SK-N-SH (cell line): ENCODE results near the gene TROAP. TPM values are rescaled to one million over a fixed set of nuclear protein-coding genes. Genes with fewer than 3 reads are reported as not detected.

ENCODE experiments used
- CTCF ChIA-PET: fragments of 300-600, 350-600 bp; formaldehyde crosslinking; extraction: SDS; loops from one replicate; lab custom pipeline; 2021; lab: Yijun Ruan, JAX
- POLR2A ChIA-PET: fragments of 350-600 bp; sonication (Branson Sonifier 250); formaldehyde crosslinking; extraction: SDS; loops from one replicate; lab custom pipeline; 2020; ENCODE audit warnings: antibody characterized with exemption, inconsistent platforms; lab: Yijun Ruan, JAX
- DNase-seq: peaks from one replicate; pipeline ENCODE4 v3.0.0; 2012
- H2AFZ ChIP-seq: fragments of 200-600 bp; sonication (generic); 2 replicates; pipeline ENCODE4 v1.8.1; 2016; ENCODE audit warnings: antibody characterized with exemption, mild to moderate bottlenecking, low read depth
- H3F3A ChIP-seq: fragments of 200-600 bp; sonication (generic); replicated peaks from 2 replicates; pipeline ENCODE3; 2016; ENCODE audit warnings: antibody characterized with exemption, mild to moderate bottlenecking; ENCODE audit not compliant: insufficient read depth
- H3K27ac ChIP-seq, 2 experiments: fragments of 200-500 bp in 1 of 2; fragments of 200-600 bp in 1 of 2; sonication (Bioruptor generic) in 1 of 2; sonication (generic), shearing (Covaris generic) in 1 of 2; 2 replicates each; pipeline versions ENCODE4 v1.5.1 to v1.6.1; 2014 to 2016; ENCODE audit warnings: low read depth in 2 of 2, inconsistent platforms in 1 of 2, low read length in 1 of 2, mild to moderate bottlenecking in 1 of 2, mixed read lengths in 1 of 2
- H3K27me3 ChIP-seq: fragments of 200-600 bp; sonication (generic), shearing (Covaris generic); 2 replicates; pipeline ENCODE4 v1.6.1; 2016; ENCODE audit warnings: mixed run types; ENCODE audit not compliant: insufficient read depth
- H3K36me3 ChIP-seq, 2 experiments: fragments of 200-500 bp in 1 of 2; fragments of 200-600 bp in 1 of 2; sonication (Bioruptor generic) in 1 of 2; sonication (generic) in 1 of 2; replicated peaks in 1 of 2; 2 replicates each; pipeline versions ENCODE3 to v1.5.1; 2014 to 2016; ENCODE audit warnings: low read length in 1 of 2, mild to moderate bottlenecking in 1 of 2; ENCODE audit not compliant: insufficient read depth in 2 of 2, control insufficient read depth in 1 of 2
- H3K4me1 ChIP-seq, 2 experiments: fragments of 200-500 bp in 1 of 2; fragments of 200-600 bp in 1 of 2; sonication (Bioruptor generic) in 1 of 2; sonication (generic), shearing (Covaris generic) in 1 of 2; 2 replicates each; pipeline versions ENCODE4 v1.5.1 to v1.6.1; 2014 to 2016; ENCODE audit warnings: low read depth in 1 of 2, low read length in 1 of 2, mixed run types in 1 of 2; ENCODE audit not compliant: insufficient read depth in 2 of 2, control insufficient read depth in 1 of 2
- H3K4me2 ChIP-seq: fragments of 200-600 bp; sonication (generic), shearing (Covaris generic); 2 replicates; pipeline ENCODE4 v1.6.1; 2017; ENCODE audit warnings: mixed run types
- H3K4me3 ChIP-seq, 2 experiments: fragments of 200-500 bp in 1 of 2; fragments of 200-600 bp in 1 of 2; sonication (Bioruptor generic) in 1 of 2; sonication (generic), shearing (Covaris generic) in 1 of 2; 2 replicates each; pipeline versions ENCODE4 v1.5.1 to v1.8.1; 2014 to 2016; ENCODE audit warnings: low read depth in 2 of 2, inconsistent platforms in 1 of 2, low read length in 1 of 2, mild to moderate bottlenecking in 1 of 2, mixed read lengths in 1 of 2, moderate library complexity in 1 of 2
- H3K79me2 ChIP-seq: fragments of 200-600 bp; sonication (generic); 2 replicates; pipeline ENCODE4 v1.8.1; 2017; ENCODE audit warnings: mild to moderate bottlenecking; ENCODE audit not compliant: insufficient read depth
- H3K9ac ChIP-seq: fragments of 200-600 bp; sonication (generic); 2 replicates; pipeline ENCODE4 v1.6.1; 2017; ENCODE audit warnings: mixed run types
- H3K9me2 ChIP-seq: fragments of 200-600 bp; sonication (generic); 2 replicates; pipeline ENCODE4 v1.6.1; 2017; ENCODE audit warnings: mixed run types
- H3K9me3 ChIP-seq: fragments of 200-600 bp; sonication (generic); 2 replicates; pipeline ENCODE4 v1.6.1; 2017; ENCODE audit warnings: mixed run types, mild to moderate bottlenecking, moderate library complexity
- H4K20me1 ChIP-seq: fragments of 200-600 bp; sonication (generic); 2 replicates; pipeline ENCODE4 v1.6.1; 2017; ENCODE audit warnings: mild to moderate bottlenecking, mixed run types; ENCODE audit not compliant: insufficient read depth
- CTCF ChIP-seq: fragments of 200-600 bp; sonication (generic); IDR thresholded peaks from 2 replicates; pipeline ENCODE4 v1.6.1; 2017; ENCODE audit warnings: antibody characterized with exemption, mild to moderate bottlenecking, moderate library complexity
- FOSL2 ChIP-seq: IDR thresholded peaks from 2 replicates; pipeline ENCODE4 v1.4.0; 2012; ENCODE audit warnings: low read depth, mild to moderate bottlenecking, moderate library complexity, borderline replicate concordance
- FOXJ3 ChIP-seq: sonication (generic); formaldehyde crosslinking; IDR thresholded peaks from 2 replicates; pipeline ENCODE4 v1.5.1; 2020; ENCODE audit warnings: mild to moderate bottlenecking, missing genetic modification reagents
- IRF3 ChIP-seq: fragments of 150-350 bp; IDR thresholded peaks from 2 replicates; pipeline ENCODE4 v1.6.1; 2016; ENCODE audit warnings: mild to moderate bottlenecking, low read depth, low read length
- MAX ChIP-seq: IDR thresholded peaks from 2 replicates; pipeline ENCODE4 v1.4.0; 2012; ENCODE audit warnings: low read depth
- POLR2AphosphoS5 ChIP-seq: IDR thresholded peaks from 2 replicates; pipeline ENCODE4 v1.6.1; 2012; ENCODE audit warnings: low read depth, low read length
- RAD21 ChIP-seq: IDR thresholded peaks from 2 replicates; pipeline ENCODE4 v1.6.1; 2012; ENCODE audit warnings: mild to moderate bottlenecking, low read length
- RXRA ChIP-seq: IDR thresholded peaks from 2 replicates; pipeline ENCODE4 v1.4.0; 2012; ENCODE audit warnings: low read depth, mild to moderate bottlenecking, borderline replicate concordance
- SIN3A ChIP-seq: IDR thresholded peaks from 2 replicates; pipeline ENCODE4 v1.6.1; 2012; ENCODE audit warnings: low read depth, mild to moderate bottlenecking, low read length, moderate library complexity, borderline replicate concordance
- SMC3 ChIP-seq: IDR thresholded peaks from 2 replicates; pipeline ENCODE4 v1.6.1; 2012; ENCODE audit warnings: low read depth, low read length, improper control_type of control experiment
- TAF1 ChIP-seq: IDR thresholded peaks from 2 replicates; pipeline ENCODE4 v1.6.1; 2012; ENCODE audit warnings: low read depth, mild to moderate bottlenecking, low read length, moderate library complexity, borderline replicate concordance
- YY1 ChIP-seq: IDR thresholded peaks from 2 replicates; pipeline ENCODE4 v1.4.0; 2012; ENCODE audit warnings: low read depth, mild to moderate bottlenecking
- ZBTB33 ChIP-seq: IDR thresholded peaks from 2 replicates; pipeline ENCODE4 v1.4.0; 2012; ENCODE audit warnings: low read depth, borderline replicate concordance
- WGBS: methylation state at CpG from one replicate; pipeline ENCODE4 v1.1.6; 2017; ENCODE audit warnings: low lambda C conversion rate; 5-methylcytosine and 5-hydroxymethylcytosine counted together
- polyA plus RNA-seq, 3 experiments: library from polyadenylated mRNA; depleted of rRNA; stranded (reverse); fragments of >200 nt; gene quantifications; 2 replicates each; pipeline ENCODE4 v1.2.3, GENCODE V29; 2012

Gene TROAP
- polyA plus RNA-seq, 1 of the 3 experiments (the other 2 are of a cell fraction), result 26.2 TPM

GRCh38 chr12:49334681-49335080 is 11.6 kb downstream of the TROAP start:
- H3K27ac ChIP-seq, result no peak overlapping the region
- no peaks in the 10 kb centered on the region for H3K9me2 ChIP-seq
- no peak overlapping the region for H3K4me3 ChIP-seq
- no peaks in the 10 kb centered on the region for H4K20me1 ChIP-seq
- POLR2A ChIA-PET, result interaction anchor here (2.0 kb wide), 1 partner anchor 12 kb away, joined by 6 read pairs; the partner anchor contains the start of gene TROAP
- TF ChIP-seq CTCF, result no peak
- H3K27me3 ChIP-seq, result no peaks in the 10 kb centered on the region
- peaks cover 11% of the 10 kb centered on the region for H3F3A ChIP-seq
- H3K79me2 ChIP-seq, result no peaks in the 10 kb centered on the region
- H3K4me1 ChIP-seq, result peaks cover 0 to 6% of the 10 kb centered on the region in 2 experiments; a peak in 1 of 4 replicates
- no peak overlapping the region for H3K4me2 ChIP-seq
- H3K9ac ChIP-seq, result no peak overlapping the region
- peaks cover 0 to 13% of the 10 kb centered on the region in 2 experiments for H3K36me3 ChIP-seq
- no peaks in the 10 kb centered on the region for H3K9me3 ChIP-seq
- CTCF ChIA-PET, result interaction anchor here (0.6 to 15.9 kb wide), 5 partner anchors 12 to 210 kb away, joined by 3 to 658 read pairs (median 40); partner anchors contain the start of genes DNAJC22 and PRPH
- WGBS, result 95% methylated on average over 12 of the region's 12 CpGs
- no peak overlapping the region for H2AFZ ChIP-seq
- no peak for DNase-seq

GRCh38 chr12:49335118-49335954 is 12.3 kb downstream of the TROAP start:
- Histone ChIP-seq H3K9ac (no peak overlapping the region), H2AFZ (no peak overlapping the region), H3K9me3 (no peaks in the 10 kb centered on the region), H3K27ac (no peak overlapping the region), H3K4me1 (peaks cover 0 to 9% of the 10 kb centered on the region in 2 experiments; a peak in 1 of 4 replicates), H3K36me3 (peaks cover 0 to 8% of the 10 kb centered on the region in 2 experiments), H3K79me2 (no peaks in the 10 kb centered on the region), H4K20me1 (no peaks in the 10 kb centered on the region), H3K4me2 (peak overlapping the region; percentile 99; the same call in 1 of the 2 replicates), H3K4me3 (no peak overlapping the region), H3K27me3 (no peaks in the 10 kb centered on the region), H3F3A (peaks cover 14% of the 10 kb centered on the region), H3K9me2 (no peaks in the 10 kb centered on the region)
- no peak for DNase-seq
- no peak for TF ChIP-seq RXRA
- no peak for TF ChIP-seq SMC3
- no peak for TF ChIP-seq ZBTB33
- no peak for TF ChIP-seq YY1
- TF ChIP-seq RAD21, result no peak
- TF ChIP-seq FOSL2, result no peak
- no peak for TF ChIP-seq SIN3A
- no peak for TF ChIP-seq TAF1
- TF ChIP-seq FOXJ3 (CRISPR knock-in tag), result no peak
- no peak for TF ChIP-seq POLR2AphosphoS5
- no peak for TF ChIP-seq IRF3
- no peak for TF ChIP-seq MAX
- 96% methylated on average over 16 of the region's 16 CpGs for WGBS
- ChIA-PET POLR2A (interaction anchor here (1.8 to 2.0 kb wide), 2 partner anchors 13 to 43 kb away, joined by 6 read pairs; partner anchors contain the start of gene TROAP), CTCF (interaction anchor here (0.6 to 15.9 kb wide), 10 partner anchors 11 to 209 kb away, joined by 3 to 658 read pairs (median 16); partner anchors contain the start of genes DNAJC22, PRPH and TROAP)
